Measurements from ENCODE around the gene CMTM6. TPM values are rescaled to one million over a fixed set of nuclear protein-coding genes. Genes with fewer than 3 reads are reported as not detected.

Gene CMTM6
- total RNA-seq, 2 donors from 2014 or later: 55.3 to 73.7 TPM

GRCh38 chr3:32544894-32545293 lies 42.2 kb upstream of the CMTM6 start:
- Histone ChIP-seq H3K9ac (ENCODE audit: low read depth in 2 of 2, low read length in 2 of 2) (no peak overlapping the region), H3K27ac (no peak overlapping the region), H3K27me3 (no peaks in the 10 kb centered on the region), H3K36me3 (no peaks in the 10 kb centered on the region), H3K4me3 (no peak overlapping the region), H3K4me1 (no peaks in the 10 kb centered on the region), H3K9me3 (no peaks in the 10 kb centered on the region)
- intact Hi-C loops (cut with DNase I): no loop called here
- TF ChIP-seq CTCF (IDR thresholded peaks at IDR 0.05): no peak
- DNase-seq: no peak

GRCh38 chr3:32542807-32543206 lies 40.2 kb upstream of the CMTM6 start:
- intact Hi-C loops (cut with DNase I): no loop called here
- DNase-seq: no peak
- Histone ChIP-seq H3K36me3 (no peaks in the 10 kb centered on the region), H3K27me3 (no peaks in the 10 kb centered on the region), H3K9ac (ENCODE audit: low read depth in 2 of 2, low read length in 2 of 2) (no peak overlapping the region), H3K9me3 (no peaks in the 10 kb centered on the region), H3K27ac (no peak overlapping the region), H3K4me3 (no peak overlapping the region), H3K4me1 (no peaks in the 10 kb centered on the region)
- no peak for TF ChIP-seq CTCF (IDR thresholded peaks at IDR 0.05)

- TF ChIP-seq CTCF (IDR thresholded peaks at IDR 0.05): no peak
- no peaks in the 10 kb centered on the region for H3K36me3 ChIP-seq
- DNase-seq: no peak
- H3K27me3 ChIP-seq: no peaks in the 10 kb centered on the region
- H3K9me3 ChIP-seq: no peaks in the 10 kb centered on the region
- H3K9ac ChIP-seq (ENCODE audit: low read depth in 2 of 2, low read length in 2 of 2): no peak overlapping the region
- no peaks in the 10 kb centered on the region for H3K4me1 ChIP-seq
- no peak overlapping the region for H3K4me3 ChIP-seq
- intact Hi-C loops (cut with DNase I): no loop called here
- H3K27ac ChIP-seq: no peak overlapping the region
Observed at GRCh38 chr3:32540899-32541298, 38.2 kb upstream of the CMTM6 start.

- no peak for DNase-seq
- no peaks in the 10 kb centered on the region for H3K4me1 ChIP-seq
- TF ChIP-seq CTCF (IDR thresholded peaks at IDR 0.05): no peak
- H3K9ac ChIP-seq (ENCODE audit: low read depth in 2 of 2, low read length in 2 of 2): no peak overlapping the region
- no peak overlapping the region for H3K27ac ChIP-seq
- no peaks in the 10 kb centered on the region for H3K27me3 ChIP-seq
- no peaks in the 10 kb centered on the region for H3K36me3 ChIP-seq
- H3K4me3 ChIP-seq: no peak overlapping the region
- no peaks in the 10 kb centered on the region for H3K9me3 ChIP-seq
- intact Hi-C loops (cut with DNase I): no loop called here
Observed at GRCh38 chr3:32532434-32532833, 29.8 kb upstream of the CMTM6 start.

- no peak for TF ChIP-seq CTCF (IDR thresholded peaks at IDR 0.05)
- no peak for DNase-seq
- H3K4me1 ChIP-seq: no peaks in the 10 kb centered on the region
- H3K27me3 ChIP-seq: no peaks in the 10 kb centered on the region
- no peak overlapping the region for H3K4me3 ChIP-seq
- no peak overlapping the region for H3K9ac ChIP-seq (ENCODE audit: low read depth in 2 of 2, low read length in 2 of 2)
- no peaks in the 10 kb centered on the region for H3K9me3 ChIP-seq
- intact Hi-C loops (cut with DNase I): no loop called here
- H3K27ac ChIP-seq: no peak overlapping the region
- no peaks in the 10 kb centered on the region for H3K36me3 ChIP-seq
Observed at GRCh38 chr3:32531010-32531647, 28.5 kb upstream of the CMTM6 start.

All from colonic mucosa (tissue), 4 donors.